ENCODE data around the gene PPP1R36.
"Not testable (repeated sequence)": the region's sequence is repeated elsewhere in the genome, so short reads cannot be mapped to it uniquely, and the experiment has no call there.

The PPP1R36 gene

GRCh38 chr14:64623554-64624165, 73.9 kb downstream of the PPP1R36 start:
- no peak for DNase-seq (ENCODE audit: low read depth)
- H3K4me3 ChIP-seq (ENCODE audit: low read depth, low read length), result no peak overlapping the region
- TF ChIP-seq, protein P1, sequence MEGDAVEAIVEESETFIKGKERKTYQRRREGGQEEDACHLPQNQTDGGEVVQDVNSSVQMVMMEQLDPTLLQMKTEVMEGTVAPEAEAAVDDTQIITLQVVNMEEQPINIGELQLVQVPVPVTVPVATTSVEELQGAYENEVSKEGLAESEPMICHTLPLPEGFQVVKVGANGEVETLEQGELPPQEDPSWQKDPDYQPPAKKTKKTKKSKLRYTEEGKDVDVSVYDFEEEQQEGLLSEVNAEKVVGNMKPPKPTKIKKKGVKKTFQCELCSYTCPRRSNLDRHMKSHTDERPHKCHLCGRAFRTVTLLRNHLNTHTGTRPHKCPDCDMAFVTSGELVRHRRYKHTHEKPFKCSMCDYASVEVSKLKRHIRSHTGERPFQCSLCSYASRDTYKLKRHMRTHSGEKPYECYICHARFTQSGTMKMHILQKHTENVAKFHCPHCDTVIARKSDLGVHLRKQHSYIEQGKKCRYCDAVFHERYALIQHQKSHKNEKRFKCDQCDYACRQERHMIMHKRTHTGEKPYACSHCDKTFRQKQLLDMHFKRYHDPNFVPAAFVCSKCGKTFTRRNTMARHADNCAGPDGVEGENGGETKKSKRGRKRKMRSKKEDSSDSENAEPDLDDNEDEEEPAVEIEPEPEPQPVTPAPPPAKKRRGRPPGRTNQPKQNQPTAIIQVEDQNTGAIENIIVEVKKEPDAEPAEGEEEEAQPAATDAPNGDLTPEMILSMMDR (conservative IDR thresholded peaks at IDR 0.05; ENCODE audit: low read depth, low read length), result no peak

- no peak for DNase-seq (ENCODE audit: low read depth)
- TF ChIP-seq, protein P1 (conservative IDR thresholded peaks at IDR 0.05; ENCODE audit: low read depth, low read length), result no peak
These were observed 75.8 kb downstream of the PPP1R36 start for GRCh38 chr14:64625386-64626232.

GRCh38 chr14:64628940-64629408, 79.2 kb downstream of the PPP1R36 start:
- H3K4me3 ChIP-seq (ENCODE audit: low read depth, low read length), result no peak overlapping the region
- DNase-seq (ENCODE audit: low read depth), result peak; percentile 84
- TF ChIP-seq, protein P1 (conservative IDR thresholded peaks at IDR 0.05; ENCODE audit: low read depth, low read length), result no peak

More at GRCh38 chr14:64625386-64626232, 75.8 kb downstream of the PPP1R36 start:
- no peak overlapping the region for H3K4me3 ChIP-seq (ENCODE audit: low read depth, low read length)

DNA sequence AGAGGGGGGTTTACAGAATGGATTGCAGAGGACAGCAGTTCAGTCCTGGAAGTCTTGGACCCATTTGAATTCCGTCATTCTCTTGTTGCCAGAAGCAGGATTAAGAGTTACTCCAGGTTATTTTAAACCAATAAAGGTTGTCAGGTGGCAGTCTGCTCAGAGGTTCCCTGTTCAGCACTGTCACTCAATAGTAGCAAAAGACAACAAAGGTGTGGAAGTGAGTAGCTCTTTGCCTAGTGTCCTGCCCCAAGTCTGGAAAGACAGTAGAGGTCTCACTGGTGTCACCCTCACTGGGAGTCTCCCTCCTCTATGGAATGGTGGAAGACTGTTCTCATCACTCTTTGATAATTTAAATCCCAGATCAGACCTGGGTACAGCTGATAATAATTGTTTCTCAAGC, 81.0 kb downstream of the PPP1R36 start:
- no peak overlapping the region for H3K4me3 ChIP-seq (ENCODE audit: low read depth, low read length)

GRCh38 chr14:64631222-64631621, 81.5 kb downstream of the PPP1R36 start:
- not testable (repeated sequence) for H3K4me3 ChIP-seq (ENCODE audit: low read depth, low read length); DNase-seq (ENCODE audit: low read depth)

More for the DNA sequence above, 81.0 kb downstream of the PPP1R36 start:
- TF ChIP-seq, protein P1 (conservative IDR thresholded peaks at IDR 0.05; ENCODE audit: low read depth, low read length), result no peak
- DNase-seq (ENCODE audit: low read depth), result no peak

GRCh38 chr14:64632056-64632455, 82.3 kb downstream of the PPP1R36 start:
- TF ChIP-seq, protein P1 (conservative IDR thresholded peaks at IDR 0.05; ENCODE audit: low read depth, low read length), result no peak
- no peak overlapping the region for H3K4me3 ChIP-seq (ENCODE audit: low read depth, low read length)
- no peak for DNase-seq (ENCODE audit: low read depth)

DNA sequence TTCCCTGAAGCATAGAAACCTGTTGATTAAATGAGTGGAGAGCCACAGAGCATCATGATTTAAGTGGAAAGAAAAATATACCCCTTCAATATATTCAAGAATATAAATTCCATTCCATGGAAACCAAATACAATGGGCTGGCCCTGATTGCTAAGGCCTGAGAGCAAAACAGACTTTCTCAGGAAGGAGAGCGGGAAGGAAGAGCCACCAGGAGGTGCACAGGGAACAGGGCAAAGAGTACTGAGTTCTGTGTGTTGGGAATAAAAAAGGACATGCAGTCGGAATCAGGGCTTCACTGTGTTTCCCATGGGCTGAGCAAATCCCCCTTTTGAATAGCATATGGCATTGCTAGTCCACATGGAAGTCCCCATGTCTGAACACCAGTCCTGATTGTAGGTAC, 84.8 kb downstream of the PPP1R36 start:
- no peak overlapping the region for H3K4me3 ChIP-seq (ENCODE audit: low read depth, low read length)
- DNase-seq (ENCODE audit: low read depth), result no peak
- TF ChIP-seq, protein P1 (conservative IDR thresholded peaks at IDR 0.05; ENCODE audit: low read depth, low read length), result no peak

All from choroid plexus epithelial cell (primary cell).